GM13977 (cell line): ENCODE measurements around the gene AFAP1L1.

Experiments
- DNase-seq: peaks from one replicate; pipeline ENCODE4 v3.0.0; 2012; ENCODE audit warnings: low spot score
- in situ Hi-C: fragments of 300-500 bp; cut with MboI; formaldehyde crosslinking; loops from one replicate; pipeline ENCODE4 v1.12.0; 2022; ENCODE audit warnings: low sequenced_read_pairs, low pct_unique_long_range_greater_than_20kb, mixed read lengths, inconsistent platforms; ENCODE audit not compliant: unreplicated experiment
- TF ChIP-seq, protein P1 (sequence below): IDR thresholded peaks from 2 replicates; pipeline ENCODE4 v1.5.1; 2012; ENCODE audit warnings: mild to moderate bottlenecking, control low read depth; ENCODE audit not compliant: insufficient read depth; ENCODE audit errors: extremely low read depth, missing control alignments

AFAP1L1 gene

DNA sequence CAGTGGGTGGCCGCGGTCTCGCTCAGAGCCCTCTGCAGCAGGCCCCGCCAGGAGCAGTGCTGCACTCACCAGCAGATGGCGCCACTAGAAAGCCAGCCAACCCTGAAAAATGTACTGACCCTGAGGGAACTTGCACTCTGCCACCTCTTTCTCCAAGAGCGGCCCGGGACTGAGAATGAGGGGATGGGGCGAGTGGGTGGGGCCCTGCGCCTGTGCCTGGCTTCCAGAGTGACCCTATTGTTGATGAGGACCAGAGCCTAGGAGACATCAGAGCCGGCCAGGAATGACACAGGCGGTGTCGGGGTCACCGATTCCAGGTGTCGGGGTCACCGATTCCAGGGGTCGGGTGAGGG is 110.3 kb downstream of the AFAP1L1 start:
- TF ChIP-seq, protein P1, sequence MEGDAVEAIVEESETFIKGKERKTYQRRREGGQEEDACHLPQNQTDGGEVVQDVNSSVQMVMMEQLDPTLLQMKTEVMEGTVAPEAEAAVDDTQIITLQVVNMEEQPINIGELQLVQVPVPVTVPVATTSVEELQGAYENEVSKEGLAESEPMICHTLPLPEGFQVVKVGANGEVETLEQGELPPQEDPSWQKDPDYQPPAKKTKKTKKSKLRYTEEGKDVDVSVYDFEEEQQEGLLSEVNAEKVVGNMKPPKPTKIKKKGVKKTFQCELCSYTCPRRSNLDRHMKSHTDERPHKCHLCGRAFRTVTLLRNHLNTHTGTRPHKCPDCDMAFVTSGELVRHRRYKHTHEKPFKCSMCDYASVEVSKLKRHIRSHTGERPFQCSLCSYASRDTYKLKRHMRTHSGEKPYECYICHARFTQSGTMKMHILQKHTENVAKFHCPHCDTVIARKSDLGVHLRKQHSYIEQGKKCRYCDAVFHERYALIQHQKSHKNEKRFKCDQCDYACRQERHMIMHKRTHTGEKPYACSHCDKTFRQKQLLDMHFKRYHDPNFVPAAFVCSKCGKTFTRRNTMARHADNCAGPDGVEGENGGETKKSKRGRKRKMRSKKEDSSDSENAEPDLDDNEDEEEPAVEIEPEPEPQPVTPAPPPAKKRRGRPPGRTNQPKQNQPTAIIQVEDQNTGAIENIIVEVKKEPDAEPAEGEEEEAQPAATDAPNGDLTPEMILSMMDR = peak; percentile 98
- peak; percentile 92 for DNase-seq
- in situ Hi-C loops = no loop called here

DNA sequence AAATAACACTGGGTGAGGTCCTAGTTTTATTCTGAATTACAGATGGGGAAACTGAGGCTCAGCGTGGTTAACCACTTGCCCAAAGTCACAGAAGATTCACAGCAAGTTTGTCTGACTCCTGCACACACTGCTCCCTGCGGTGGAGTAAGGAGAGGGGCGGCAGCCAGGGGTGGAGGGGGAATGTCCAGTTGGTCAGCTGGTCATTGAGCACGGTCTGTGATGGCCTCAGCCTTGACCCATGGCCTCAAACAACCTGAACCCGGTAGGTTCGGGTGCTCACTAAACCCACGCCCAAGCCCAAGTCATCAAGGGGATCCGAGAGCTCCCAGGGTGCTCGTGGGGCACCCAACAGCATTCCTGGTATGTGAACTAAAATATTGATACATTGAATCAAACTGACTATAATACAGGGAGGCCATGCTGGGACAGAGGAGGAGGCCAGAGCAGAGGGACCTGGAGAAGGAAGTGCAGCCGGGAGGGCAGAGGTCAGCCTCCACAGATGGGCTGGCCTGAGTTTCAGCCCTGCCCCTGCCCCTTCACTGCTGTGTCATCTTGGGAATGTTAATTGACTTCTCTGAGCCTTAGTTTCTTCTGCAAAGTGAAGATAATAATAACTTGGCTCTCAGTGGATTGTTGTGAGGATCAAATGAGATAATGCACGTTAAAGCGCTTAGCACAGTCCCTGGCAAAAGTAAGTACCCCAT is 111.0 kb downstream of the AFAP1L1 start:
- in situ Hi-C loops = no loop called here
- TF ChIP-seq, protein P1 = no peak
- no peak for DNase-seq

DNA sequence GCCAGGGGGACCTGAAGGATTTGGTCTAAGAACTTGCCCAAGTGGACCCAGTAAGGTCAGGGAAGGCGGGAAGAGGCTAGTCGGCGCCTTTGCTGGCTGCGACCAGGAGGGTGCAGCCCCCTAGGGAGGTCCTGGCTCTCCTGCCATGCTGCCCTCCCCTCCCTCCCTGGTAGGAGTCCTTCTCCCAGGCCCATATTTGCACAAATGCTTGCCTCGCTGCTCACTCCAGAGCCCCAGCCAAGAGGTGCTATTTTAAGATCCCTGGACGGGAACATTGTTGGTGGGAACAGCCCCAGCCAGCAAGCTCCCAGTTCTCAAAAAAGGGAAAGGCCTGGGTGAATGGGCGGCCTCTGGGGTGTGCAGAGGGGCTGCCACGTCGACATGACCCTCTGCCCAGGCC is 111.7 kb downstream of the AFAP1L1 start:
- no peak for DNase-seq
- in situ Hi-C loops = no loop called here

DNA sequence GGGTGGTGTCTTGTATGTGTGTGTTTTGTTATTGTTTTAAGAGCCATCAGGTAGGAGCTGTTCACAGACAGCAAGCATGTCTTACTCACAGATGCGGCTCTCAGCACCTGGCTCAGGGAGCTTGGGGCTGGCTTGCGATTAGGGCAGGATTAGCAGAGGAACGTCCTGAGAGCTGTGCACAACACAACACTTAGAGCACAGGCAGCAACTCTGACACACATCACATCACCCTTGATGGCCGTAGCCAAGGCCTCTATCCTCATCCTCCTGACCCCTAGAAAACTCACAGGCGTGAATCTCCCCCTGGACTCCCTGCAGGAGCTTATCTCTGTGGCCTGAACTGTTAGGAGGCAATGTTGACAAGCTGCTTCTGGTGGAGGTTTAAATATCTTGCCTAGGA is 114.5 kb downstream of the AFAP1L1 start:
- in situ Hi-C loops = no loop called here
- DNase-seq = no peak
- TF ChIP-seq, protein P1 = no peak

More for the DNA sequence above, 111.7 kb downstream of the AFAP1L1 start:
- TF ChIP-seq, protein P1 = no peak

DNA sequence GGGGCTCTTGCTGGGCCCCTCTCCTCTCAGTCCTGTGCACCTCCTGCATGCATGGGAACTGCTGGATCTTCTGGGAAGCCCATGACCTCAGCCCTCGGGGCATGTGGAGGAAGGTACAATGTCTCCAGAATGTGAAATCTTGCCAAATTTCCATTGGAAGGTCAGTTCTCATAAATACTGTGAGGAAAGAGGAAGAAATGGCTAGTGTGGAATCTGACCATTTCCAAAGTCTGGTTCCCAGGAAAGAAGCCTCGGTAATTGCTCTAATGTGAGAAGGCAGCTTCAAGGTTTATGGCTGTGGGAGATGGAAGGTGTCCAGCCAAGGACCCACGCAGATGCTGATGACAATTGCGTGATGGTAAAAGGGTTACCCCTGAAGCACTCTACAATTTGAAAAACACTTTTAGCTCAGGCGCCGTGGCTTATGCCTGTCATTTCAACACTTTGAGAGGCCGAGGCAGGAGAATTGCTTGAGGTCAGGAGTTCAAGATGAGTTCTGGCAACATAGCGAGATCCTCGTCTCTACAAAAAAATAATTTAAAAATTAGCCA is 115.5 kb downstream of the AFAP1L1 start:
- TF ChIP-seq, protein P1 = no peak
- DNase-seq = no peak
- in situ Hi-C loops = no loop called here

DNA sequence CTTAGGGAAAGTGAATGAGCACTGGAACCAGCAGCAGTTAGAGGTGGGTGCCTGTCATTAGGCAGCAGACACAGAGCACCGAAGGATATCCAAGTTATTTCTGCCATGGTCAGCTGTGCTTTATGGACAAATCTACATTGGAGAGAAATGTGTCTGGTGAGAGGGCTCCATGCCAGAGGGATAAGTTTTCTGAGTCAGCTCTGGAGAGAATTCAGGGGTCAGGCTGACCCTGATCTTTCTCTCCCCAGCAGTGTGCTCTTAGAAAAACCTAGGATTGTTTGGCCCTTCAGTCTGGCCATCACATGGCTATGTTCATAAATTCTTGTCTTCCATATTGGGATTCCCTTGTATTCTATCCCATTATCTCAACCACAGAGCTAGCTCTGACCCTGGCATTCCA is 116.3 kb downstream of the AFAP1L1 start:
- no peak for DNase-seq
- TF ChIP-seq, protein P1 = no peak
- in situ Hi-C loops = no loop called here
